SIG-M5 treated with dmso at 0.1 percent for 504 hours (cell line): Measurements from ENCODE around the gene EIF3C.
"Not testable (repeated sequence)": the region's sequence is repeated elsewhere in the genome, so short reads cannot be mapped to it uniquely, and the experiment has no call there.

ENCODE experiments used
- DNase-seq: peaks from one replicate; lab custom pipeline; 2025; ENCODE audit not compliant: unreplicated experiment; lab: John Stamatoyannopoulos, UW

The EIF3C gene

DNA sequence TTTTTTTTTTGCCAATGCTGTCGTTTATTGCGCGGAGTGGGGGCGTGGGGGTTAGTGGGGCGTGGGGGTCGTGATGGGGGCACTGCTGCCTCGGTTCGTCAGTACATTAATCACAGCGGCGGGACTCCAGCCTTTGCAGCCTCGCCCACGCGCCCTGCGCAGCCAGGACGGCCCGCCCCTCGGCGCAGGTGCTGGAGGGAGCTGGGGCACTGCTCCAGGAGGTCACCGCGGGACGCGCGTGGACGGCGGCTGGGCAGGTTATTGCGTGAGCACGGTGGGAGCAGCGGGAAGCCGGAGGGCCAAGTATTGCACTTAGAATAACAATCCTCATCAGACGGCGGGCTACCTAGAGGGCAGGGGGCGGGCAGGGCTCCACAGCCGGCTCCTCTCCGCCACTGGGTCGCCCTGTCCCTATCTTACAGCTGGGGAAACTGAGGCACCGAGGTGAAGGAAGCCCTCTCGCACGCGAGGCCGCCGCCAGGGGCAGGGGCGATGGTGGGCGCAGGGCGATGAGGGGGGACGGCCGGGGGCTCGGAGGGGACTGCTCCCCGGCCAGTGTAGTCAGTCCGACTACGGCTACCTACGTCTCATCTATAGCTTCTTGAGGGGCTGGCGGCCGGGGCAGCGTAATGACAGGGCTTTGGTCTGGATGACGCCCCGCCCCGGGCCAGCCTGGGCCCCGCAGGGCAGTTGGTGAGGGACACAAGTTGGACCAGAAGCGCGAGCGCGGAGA lies 35.5 kb downstream of the EIF3C start:
- not testable (repeated sequence) for DNase-seq

DNA sequence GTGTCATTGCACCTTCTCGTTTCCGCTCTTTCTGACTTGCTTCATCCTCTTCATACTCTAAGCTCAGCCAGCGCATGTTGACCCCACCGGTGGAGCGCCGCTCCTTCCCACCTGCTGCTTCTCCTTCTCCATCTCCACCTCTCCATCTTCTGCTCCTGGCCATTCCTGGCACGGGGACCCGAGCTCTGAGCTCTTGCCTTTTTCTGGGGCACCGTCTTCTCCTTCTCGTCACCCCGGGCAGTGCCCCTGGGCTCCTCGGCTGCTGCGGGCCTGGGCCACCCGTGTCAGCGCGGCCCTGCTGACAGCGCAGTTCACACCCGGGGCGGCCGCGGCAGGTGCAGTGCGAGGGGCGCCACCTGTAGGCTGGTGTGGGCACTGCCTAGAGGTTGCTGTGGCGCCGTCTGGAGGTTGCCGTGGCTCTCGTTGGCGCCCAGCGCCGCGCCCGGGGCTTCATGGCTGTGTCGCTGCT lies 38.8 kb downstream of the EIF3C start:
- DNase-seq: not testable (repeated sequence)

DNA sequence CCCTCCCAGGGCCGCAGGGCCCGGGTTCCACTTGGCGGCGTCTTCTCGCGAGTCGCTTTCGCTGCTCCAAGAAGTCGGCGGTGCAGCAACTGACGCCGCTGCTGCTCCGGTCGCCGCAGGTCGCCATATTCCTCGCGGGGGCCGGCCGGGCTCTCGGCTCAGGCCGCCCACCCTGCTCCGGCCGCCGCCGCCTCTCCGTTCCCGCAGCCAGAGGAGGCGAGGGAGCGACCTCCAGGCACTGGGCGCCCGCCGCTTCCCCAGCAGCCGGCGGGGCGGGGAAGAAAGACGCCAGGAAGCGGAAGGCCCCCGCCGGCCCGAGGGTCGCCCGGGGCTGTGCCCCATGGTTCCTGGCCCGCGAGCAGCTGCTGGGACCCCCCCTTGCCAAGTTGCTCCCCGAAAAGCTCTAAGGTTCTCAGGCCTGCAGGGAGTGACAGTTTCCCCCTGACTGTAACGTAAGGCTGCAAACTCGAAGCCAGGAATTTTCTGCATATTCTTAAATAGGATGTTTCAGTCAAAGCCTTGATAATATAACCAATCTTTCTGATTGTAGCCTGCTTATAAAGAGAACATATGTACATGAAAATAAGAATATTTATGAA lies 39.3 kb downstream of the EIF3C start:
- DNase-seq: not testable (repeated sequence)

DNA sequence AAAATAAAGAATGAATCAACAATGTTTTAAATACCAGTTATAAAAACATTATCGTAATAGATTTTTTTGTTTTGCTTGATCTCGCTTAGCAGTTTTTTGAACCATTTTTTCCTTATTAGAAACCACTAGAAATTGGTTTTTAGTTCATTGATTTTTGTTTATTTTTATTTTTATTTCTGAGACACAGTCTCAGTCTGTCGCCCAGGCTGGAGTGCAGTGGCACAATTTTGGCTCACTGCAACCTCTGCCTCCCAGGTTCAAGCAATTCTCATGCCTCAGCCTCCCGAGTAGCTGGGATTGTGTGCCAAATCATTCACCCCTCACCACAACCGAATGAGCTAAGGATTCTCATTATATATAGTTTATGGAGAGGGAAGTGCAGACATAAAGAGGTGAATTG lies 40.2 kb downstream of the EIF3C start, which contains the start of gene NPIPB9:
Gene NPIPB9 (plus strand): TSS at position 301 of the 400 bp plus-strand sequence.
- not testable (repeated sequence) for DNase-seq

DNA sequence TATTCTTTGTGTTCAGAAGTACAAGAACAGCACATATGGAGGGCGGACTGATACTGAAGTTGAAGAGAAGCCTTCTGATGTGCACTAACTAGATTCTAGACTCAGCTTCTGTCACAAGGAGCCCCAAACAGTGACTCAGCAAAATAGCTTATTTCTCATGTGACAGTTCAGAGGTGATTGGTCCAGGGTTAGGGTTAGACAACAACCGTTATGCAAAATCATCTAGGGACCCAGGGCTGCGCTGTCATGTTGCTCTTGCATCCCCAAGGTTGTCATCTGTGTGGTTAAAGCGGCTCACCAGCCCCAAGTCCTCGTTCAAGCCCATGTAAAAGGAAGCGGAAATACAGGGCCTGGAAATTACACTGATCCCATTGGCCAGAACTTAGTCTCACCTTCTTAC lies 70.4 kb downstream of the EIF3C start:
- DNase-seq: not testable (repeated sequence)

DNA sequence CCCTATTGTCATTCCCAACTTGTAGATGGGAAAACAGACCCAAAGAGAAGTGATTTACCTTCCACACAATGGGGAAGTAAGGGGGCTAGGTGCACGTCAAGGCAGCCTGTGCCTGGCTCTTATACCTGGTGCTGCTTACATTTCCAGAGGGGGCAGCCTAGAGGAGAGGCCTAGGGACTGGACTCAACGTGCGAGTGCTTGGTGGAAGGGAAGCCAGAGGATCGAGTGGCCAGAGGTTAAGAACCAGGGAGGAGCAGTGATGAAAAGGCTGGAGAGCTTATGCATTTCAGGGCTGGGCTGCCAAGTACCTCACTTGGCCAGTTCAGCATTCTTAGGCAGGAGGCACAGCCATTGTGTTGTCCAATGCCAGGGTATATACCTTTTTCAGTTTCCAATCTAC lies 71.1 kb downstream of the EIF3C start:
- DNase-seq: not testable (repeated sequence)
